BJ (cell line): Measurements from ENCODE around the gene ZER1. TPM values are rescaled to one million over a fixed set of nuclear protein-coding genes. Genes with fewer than 3 reads are reported as not detected.
"Not testable (repeated sequence)": the region's sequence is repeated elsewhere in the genome, so short reads cannot be mapped to it uniquely, and the experiment has no call there.

Experiments
- CTCF ChIA-PET: fragments of 350-600 bp; formaldehyde crosslinking; extraction: SDS; loops from one replicate; lab custom pipeline; 2021; ENCODE audit warnings: antibody characterized with exemption, inconsistent platforms; lab: Yijun Ruan, JAX
- POLR2A ChIA-PET: fragments of 300-600 bp; sonication (Branson Sonifier 250); formaldehyde crosslinking; extraction: SDS; loops from one replicate; lab custom pipeline; 2021; ENCODE audit warnings: antibody characterized with exemption; lab: Charles Lee
- DNase-seq: peaks from one replicate; pipeline ENCODE4 v3.0.0-alpha.2; 2011; ENCODE audit warnings: low read depth
- H3K27me3 ChIP-seq: 2 replicates; pipeline ENCODE4 v1.6.0; 2011; ENCODE audit warnings: low read length; ENCODE audit not compliant: control insufficient read depth, insufficient read depth
- H3K36me3 ChIP-seq: 2 replicates; pipeline ENCODE4 v1.5.1; 2011; ENCODE audit warnings: low read length; ENCODE audit not compliant: control insufficient read depth, insufficient read depth
- H3K4me3 ChIP-seq: 2 replicates; pipeline ENCODE4 v1.5.1; 2011; ENCODE audit warnings: low read depth, mild to moderate bottlenecking, control low read depth, low read length
- CTCF ChIP-seq: IDR thresholded peaks from 2 replicates; pipeline ENCODE4 v1.5.1; 2011; ENCODE audit warnings: low read depth, mild to moderate bottlenecking, control low read depth, inconsistent platforms, low read length, moderate library complexity; ENCODE audit not compliant: insufficient read depth
- polyA plus RNA-seq: library from polyadenylated mRNA; depleted of rRNA; stranded (reverse); fragments of >200 nt; gene quantifications from 2 replicates; pipeline ENCODE4 v1.2.3, GENCODE V29; 2011

Gene ZER1
- polyA plus RNA-seq, 1 experiment: 64.5 TPM

GRCh38 chr9:128786681-128787601 is 15.2 kb upstream of the ZER1 start, which contains the start of gene TBC1D13:
TSS of gene TBC1D13 (plus strand) at chr9:128787253. CDS start at chr9:128787354, 101 bp downstream.
- Histone ChIP-seq H3K36me3 (peaks cover 8% of the 10 kb centered on the region), H3K4me3 (peak within 1 kb of the TSS; percentile 100), H3K27me3 (no peaks in the 10 kb centered on the region)
- ChIA-PET CTCF (no interaction called here), POLR2A (no interaction called here)
- peak; percentile 10 for DNase-seq
- TF ChIP-seq CTCF: no peak

GRCh38 chr9:128785427-128785826 is 13.7 kb upstream of the ZER1 start:
- POLR2A ChIA-PET: no interaction called here

GRCh38 chr9:128782669-128783068 is 10.9 kb upstream of the ZER1 start:
- POLR2A ChIA-PET: no interaction called here
- no peak overlapping the region for H3K4me3 ChIP-seq
- DNase-seq: no peak
- H3K36me3 ChIP-seq: no peaks in the 10 kb centered on the region
- no peak for TF ChIP-seq CTCF
- CTCF ChIA-PET: interaction anchor here (0.9 to 2.1 kb wide), 2 partner anchors 10 to 35 kb away, joined by 4 to 5 read pairs; partner anchors contain the start of gene ENDOG
- no peaks in the 10 kb centered on the region for H3K27me3 ChIP-seq

More at GRCh38 chr9:128785427-128785826, 13.7 kb upstream of the ZER1 start:
- Histone ChIP-seq H3K36me3 (no peaks in the 10 kb centered on the region; the same call in 1 of the 2 replicates), H3K4me3 (no peak overlapping the region), H3K27me3 (no peaks in the 10 kb centered on the region)
- DNase-seq: no peak
- no peak for TF ChIP-seq CTCF
- CTCF ChIA-PET: no interaction called here

GRCh38 chr9:128781187-128782070 is 9.7 kb upstream of the ZER1 start:
- TF ChIP-seq CTCF: no peak
- no peak for DNase-seq
- Histone ChIP-seq H3K27me3 (no peaks in the 10 kb centered on the region), H3K4me3 (no peak overlapping the region), H3K36me3 (no peaks in the 10 kb centered on the region)
- ChIA-PET POLR2A (no interaction called here), CTCF (interaction anchor here (0.9 to 2.1 kb wide), 3 partner anchors 8 to 147 kb away, joined by 3 to 5 read pairs (median 4); partner anchors contain the start of gene ENDOG)

GRCh38 chr9:128780093-128780492 is 8.4 kb upstream of the ZER1 start:
- H3K36me3 ChIP-seq, CTCF ChIA-PET, H3K4me3 ChIP-seq, DNase-seq, POLR2A ChIA-PET, H3K27me3 ChIP-seq: not testable (repeated sequence)
